Retina (tissue), 1 donor: ENCODE measurements around the gene NUP210.

Source experiments
- DNase-seq: peaks from one replicate; pipeline ENCODE4 v3.0.0-alpha.2; 2016

Gene NUP210

DNA sequence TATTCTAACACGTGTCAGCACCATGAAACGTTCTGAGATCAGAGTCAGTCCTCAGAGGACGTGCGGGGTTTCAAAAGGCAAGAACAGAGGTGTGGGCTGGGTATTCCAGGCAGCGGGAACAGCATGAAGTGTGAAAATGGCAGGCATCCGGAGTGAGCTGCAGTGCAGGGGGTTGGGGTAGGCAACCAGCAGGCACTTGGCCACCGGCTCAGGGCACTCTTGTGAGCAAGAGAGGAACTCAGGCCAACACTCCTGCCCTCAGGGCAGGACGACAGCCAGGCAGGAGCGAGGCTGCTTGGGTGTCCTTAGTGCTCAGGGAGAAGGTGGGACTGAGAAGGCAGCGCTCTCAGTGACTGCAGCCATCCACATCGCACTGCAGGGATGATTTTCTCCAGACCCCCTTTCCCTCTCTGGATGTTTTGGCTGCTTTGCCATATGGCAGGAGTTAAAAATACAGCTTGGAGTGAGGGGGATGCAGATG lies 151.1 kb downstream of the NUP210 start:
- DNase-seq, result no peak

DNA sequence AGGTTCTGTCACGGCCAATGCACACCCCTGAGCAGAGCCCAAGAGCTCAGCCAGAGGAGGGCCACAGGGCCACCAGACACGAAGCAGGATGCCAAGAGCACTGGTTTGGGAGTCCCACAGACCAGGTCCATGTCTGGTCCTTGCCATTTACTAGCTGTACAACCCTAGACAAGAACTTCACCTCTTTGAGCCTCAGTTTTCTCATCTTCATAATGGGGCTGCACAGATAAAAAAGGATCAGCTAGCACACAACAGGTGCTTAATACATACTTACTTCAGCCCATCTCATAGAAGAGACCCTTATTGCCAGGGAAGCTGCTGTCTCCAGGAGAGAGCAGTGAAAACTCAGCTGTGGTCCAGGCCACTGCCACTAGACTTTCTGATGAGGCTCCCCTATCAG lies 152.0 kb downstream of the NUP210 start:
- no peak for DNase-seq

DNA sequence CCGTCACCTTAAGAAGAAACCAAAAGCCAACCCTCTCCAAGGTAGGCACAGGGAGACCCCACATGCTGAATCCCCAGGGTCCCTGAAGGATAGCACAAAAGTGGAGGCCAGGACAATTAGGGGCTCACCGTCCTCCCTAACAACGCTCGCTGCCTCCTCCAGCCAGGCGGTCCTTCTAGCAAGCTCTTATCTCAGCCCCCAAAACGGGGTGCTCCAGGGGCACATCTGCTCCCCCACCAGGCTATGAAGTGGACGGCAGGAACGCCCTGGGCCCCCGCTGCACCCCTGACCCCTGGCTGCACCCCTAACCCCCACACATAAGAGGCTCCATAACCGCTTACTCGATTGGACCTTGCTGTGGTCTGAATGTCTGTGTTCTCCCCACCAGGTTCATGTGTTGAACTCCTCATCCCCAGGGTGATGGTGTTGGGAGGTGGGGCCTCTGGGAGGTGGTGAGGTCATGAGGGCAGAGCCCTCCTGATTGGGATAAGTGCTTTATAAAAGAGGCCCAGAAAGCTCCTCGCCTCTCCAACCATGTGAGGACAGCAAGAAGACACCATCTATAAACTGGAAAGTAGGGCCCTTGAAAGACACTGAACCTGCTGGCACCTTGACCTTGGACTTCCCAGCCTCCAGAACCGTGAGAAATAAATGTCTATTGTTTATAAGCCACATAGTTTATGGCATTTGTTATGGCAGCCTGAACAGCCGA lies 153.3 kb downstream of the NUP210 start:
- no peak for DNase-seq
